H1 (cell line): ENCODE data around the gene PPP1R1B. TPM values are rescaled to one million over a fixed set of nuclear protein-coding genes. Genes with fewer than 3 reads are reported as not detected.

Experiments used
- CTCF ChIA-PET: fragments of 300-600 bp; sonication (Branson Sonifier 250); formaldehyde crosslinking; loops from one replicate; lab custom pipeline; 2021; ENCODE audit not compliant: partially characterized antibody; lab: Charles Lee
- POLR2A ChIA-PET: fragments of 300-600 bp; sonication (Branson Sonifier 250); formaldehyde crosslinking; loops from one replicate; lab custom pipeline; 2021; ENCODE audit warnings: inconsistent platforms; ENCODE audit not compliant: partially characterized antibody; lab: Charles Lee
- DNase-seq, 2 experiments: peaks; one replicate each; pipeline versions ENCODE4 v3.0.0 to v3.0.0-alpha.2; 2010 to 2022; ENCODE audit warnings: low spot score in 2 of 2, low read depth in 1 of 2, mixed read lengths in 1 of 2
- FAIRE-seq: peaks from 2 replicates; lab custom pipeline; 2011; peaks lifted over from hg19 to GRCh38; lab: Jason Lieb, UNC
- H2AFZ ChIP-seq: 2 replicates; pipeline ENCODE4 v1.8.1; 2012; ENCODE audit warnings: low read length, inconsistent platforms
- H2AK5ac ChIP-seq: 2 replicates; pipeline ENCODE4 v1.6.1; 2013; ENCODE audit warnings: low read depth, low read length
- H2BK120ac ChIP-seq: replicated peaks from 2 replicates; pipeline ENCODE3; 2013; ENCODE audit warnings: low read depth, low read length, inconsistent platforms
- H2BK12ac ChIP-seq: 2 replicates; pipeline ENCODE4 v1.6.1; 2013; ENCODE audit warnings: low read depth, low read length
- H2BK15ac ChIP-seq: 2 replicates; pipeline ENCODE4 v1.6.1; 2013; ENCODE audit warnings: low read length
- H2BK20ac ChIP-seq: 2 replicates; pipeline ENCODE4 v1.6.1; 2013; ENCODE audit warnings: low read length
- H2BK5ac ChIP-seq: 2 replicates; pipeline ENCODE4 v1.6.1; 2013; ENCODE audit warnings: low read depth, low read length
- H3K14ac ChIP-seq: 2 replicates; pipeline ENCODE4 v1.6.1; 2013; ENCODE audit warnings: inconsistent platforms; ENCODE audit not compliant: insufficient read length
- H3K18ac ChIP-seq: 2 replicates; pipeline ENCODE4 v1.6.1; 2013; ENCODE audit warnings: low read length; ENCODE audit errors: extremely low read depth
- H3K23ac ChIP-seq: 2 replicates; pipeline ENCODE4 v1.6.1; 2013; ENCODE audit warnings: inconsistent platforms; ENCODE audit not compliant: insufficient read length
- H3K23me2 ChIP-seq: 2 replicates; pipeline ENCODE4 v1.6.1; 2013; ENCODE audit warnings: low read depth, low read length
- H3K27ac ChIP-seq: 2 replicates; pipeline ENCODE4 v1.6.1; 2011; ENCODE audit warnings: low read depth, low read length, inconsistent platforms
- H3K27me3 ChIP-seq, 4 experiments: replicated peaks in 1 of 4; 1 replicate in 1 of 4; 2 replicates in 3 of 4; pipeline versions ENCODE4 v1.6.1 to v1.8.1; 2011 to 2013; ENCODE audit warnings: low read length in 3 of 4, mild to moderate bottlenecking in 3 of 4, inconsistent platforms in 2 of 4, mixed read lengths in 2 of 4, moderate library complexity in 1 of 4; ENCODE audit not compliant: control insufficient read depth in 3 of 4, insufficient read depth in 3 of 4; ENCODE audit errors: extremely low read depth in 1 of 4
- H3K36me3 ChIP-seq, 4 experiments: 2 replicates each; pipeline versions ENCODE4 v1.6.1 to v1.8.1; 2011 to 2013; ENCODE audit warnings: mild to moderate bottlenecking in 4 of 4, low read length in 3 of 4, moderate library complexity in 2 of 4, control low read depth in 1 of 4, inconsistent platforms in 1 of 4; ENCODE audit not compliant: insufficient read depth in 4 of 4, control insufficient read depth in 2 of 4
- H3K4ac ChIP-seq: replicated peaks from 2 replicates; pipeline ENCODE3; 2013; ENCODE audit warnings: low read length, low read depth, mixed read lengths, inconsistent platforms; ENCODE audit not compliant: insufficient read length
- H3K4me1 ChIP-seq, 4 experiments: replicated peaks in 1 of 4; 1 replicate in 1 of 4; 2 replicates in 3 of 4; pipeline versions ENCODE4 v1.6.1 to v1.8.1; 2011 to 2013; ENCODE audit warnings: low read length in 3 of 4, inconsistent platforms in 2 of 4, mixed read lengths in 1 of 4; ENCODE audit not compliant: insufficient read depth in 4 of 4, control insufficient read depth in 3 of 4
- H3K4me2 ChIP-seq, 2 experiments: 2 replicates each; pipeline versions ENCODE4 v1.6.1 to v1.8.1; 2011 to 2013; ENCODE audit warnings: low read depth in 2 of 2, low read length in 2 of 2, control low read depth in 1 of 2, inconsistent platforms in 1 of 2, mild to moderate bottlenecking in 1 of 2; ENCODE audit not compliant: insufficient read depth in 1 of 2
- H3K4me3 ChIP-seq, 4 experiments: fragments of 200-600, 300-600 bp in 1 of 4; sonication (generic), shearing (Covaris generic), sonication (Bioruptor Twin) in 1 of 4; 2 replicates each; pipeline versions ENCODE4 v1.5.1 to v1.8.1; 2011 to 2016; ENCODE audit warnings: low read length in 4 of 4, low read depth in 3 of 4, control low read depth in 2 of 4, inconsistent platforms in 2 of 4, mild to moderate bottlenecking in 2 of 4, mixed read lengths in 1 of 4, moderate library complexity in 1 of 4; ENCODE audit not compliant: insufficient read depth in 2 of 4; ENCODE audit errors: extremely low read depth in 1 of 4
- H3K56ac ChIP-seq: replicated peaks from 2 replicates; pipeline ENCODE3; 2013; ENCODE audit warnings: low read depth, mild to moderate bottlenecking, mixed read lengths, low read length, inconsistent platforms; ENCODE audit not compliant: insufficient read length
- H3K79me1 ChIP-seq: 2 replicates; pipeline ENCODE4 v1.6.1; 2013; ENCODE audit warnings: low read depth, low read length, control low read depth
- H3K79me2 ChIP-seq, 2 experiments: 2 replicates each; pipeline versions ENCODE4 v1.6.1 to v1.8.1; 2012 to 2013; ENCODE audit warnings: low read length in 2 of 2, mild to moderate bottlenecking in 2 of 2, inconsistent platforms in 1 of 2; ENCODE audit not compliant: insufficient read depth in 2 of 2, control insufficient read depth in 1 of 2
- H3K9ac ChIP-seq, 4 experiments: replicated peaks in 1 of 4; 1 replicate in 1 of 4; 2 replicates in 3 of 4; pipeline versions ENCODE4 v1.6.1 to v1.8.1; 2011 to 2013; ENCODE audit warnings: low read depth in 3 of 4, low read length in 3 of 4, control low read depth in 2 of 4, mild to moderate bottlenecking in 2 of 4, moderate library complexity in 2 of 4, inconsistent platforms in 1 of 4; ENCODE audit errors: extremely low read depth in 1 of 4
- H3K9me3 ChIP-seq, 2 experiments: 2 replicates each; pipeline versions ENCODE4 v1.6.1 to v1.8.1; 2012 to 2013; ENCODE audit warnings: mild to moderate bottlenecking in 2 of 2, moderate library complexity in 2 of 2, control low read depth in 1 of 2, inconsistent platforms in 1 of 2, low read depth in 1 of 2, low read length in 1 of 2, mixed read lengths in 1 of 2; ENCODE audit not compliant: insufficient read depth in 2 of 2
- H4K20me1 ChIP-seq, 2 experiments: replicated peaks in 1 of 2; 2 replicates each; pipeline versions ENCODE3 to v1.8.1; 2011 to 2013; ENCODE audit warnings: inconsistent platforms in 2 of 2, low read length in 2 of 2, mild to moderate bottlenecking in 1 of 2; ENCODE audit not compliant: insufficient read depth in 2 of 2, control insufficient read depth in 1 of 2
- H4K5ac ChIP-seq: 2 replicates; pipeline ENCODE4 v1.6.1; 2013; ENCODE audit warnings: low read length, low read depth, mixed read lengths, inconsistent platforms; ENCODE audit not compliant: insufficient read length
- H4K8ac ChIP-seq: 2 replicates; pipeline ENCODE4 v1.8.0; 2013; ENCODE audit warnings: mild to moderate bottlenecking, moderate library complexity, low read length, inconsistent platforms; ENCODE audit not compliant: insufficient read depth; ENCODE audit errors: extremely low read depth
- H4K91ac ChIP-seq: replicated peaks from 2 replicates; pipeline ENCODE3; 2013; ENCODE audit warnings: low read length, mixed read lengths, inconsistent platforms; ENCODE audit not compliant: insufficient read length
- ASH2L ChIP-seq: fragments of 200-600, 300-600 bp; sonication (generic); IDR thresholded peaks from one replicate; pipeline ENCODE4 v1.7.1; 2017; ENCODE audit warnings: low read length
- BRCA1 ChIP-seq: IDR thresholded peaks from 2 replicates; pipeline ENCODE4 v1.6.1; 2012; ENCODE audit warnings: low read depth, low read length, improper control_type of control experiment
- CHD2 ChIP-seq: IDR thresholded peaks from 2 replicates; pipeline ENCODE4 v1.6.1; 2012; ENCODE audit warnings: low read length, improper control_type of control experiment
- GABPA ChIP-seq: IDR thresholded peaks from 2 replicates; pipeline ENCODE4 v1.6.1; 2011; ENCODE audit warnings: mild to moderate bottlenecking, low read length, moderate library complexity, borderline replicate concordance; ENCODE audit not compliant: insufficient read depth
- HDAC6 ChIP-seq: IDR thresholded peaks from one replicate; pipeline ENCODE4 v1.7.1; 2012; ENCODE audit warnings: low read depth, mild to moderate bottlenecking, inconsistent platforms, low read length, moderate library complexity
- JUN ChIP-seq: IDR thresholded peaks from 2 replicates; pipeline ENCODE4 v1.6.1; 2011; ENCODE audit warnings: low read depth, mild to moderate bottlenecking, improper control_type of control experiment, low read length
- RBBP5 ChIP-seq: IDR thresholded peaks from 2 replicates; pipeline ENCODE4 v1.7.1; 2012; ENCODE audit warnings: low read depth, mild to moderate bottlenecking, inconsistent platforms, low read length, moderate library complexity, borderline replicate concordance
- RFX5 ChIP-seq: IDR thresholded peaks from 2 replicates; pipeline ENCODE4 v1.6.1; 2011; ENCODE audit warnings: low read depth, low read length, improper control_type of control experiment, borderline replicate concordance
- SP2 ChIP-seq: IDR thresholded peaks from 2 replicates; pipeline ENCODE4 v1.6.1; 2012; ENCODE audit warnings: mild to moderate bottlenecking, low read length, inconsistent platforms
- SRF ChIP-seq: IDR thresholded peaks from 2 replicates; pipeline ENCODE4 v1.6.1; 2011; ENCODE audit warnings: mild to moderate bottlenecking, low read depth, low read length, moderate library complexity
- SUZ12 ChIP-seq: fragments of 200-600 bp; sonication (generic); IDR thresholded peaks from 2 replicates; pipeline ENCODE4 v1.6.1; 2012; ENCODE audit warnings: mild to moderate bottlenecking, inconsistent platforms, low read length, moderate library complexity, mixed read lengths
- TAF1 ChIP-seq: IDR thresholded peaks from 2 replicates; pipeline ENCODE4 v1.6.1; 2011; ENCODE audit warnings: mild to moderate bottlenecking, low read depth, low read length
- TBP ChIP-seq: IDR thresholded peaks from 2 replicates; pipeline ENCODE4 v1.6.1; 2011; ENCODE audit warnings: low read depth, low read length, improper control_type of control experiment
- WGBS, 2 experiments: shearing (Covaris generic) in 1 of 2; methylation state at CpG; one replicate each; pipeline versions ENCODE4 v1.1.6 to v1.1.7; 2013 to 2015; ENCODE audit warnings: low lambda C conversion rate in 2 of 2, mixed read lengths in 2 of 2, inconsistent platforms in 1 of 2, low coverage in 1 of 2, missing lambda C conversion rate in 1 of 2; ENCODE audit not compliant: insufficient replicate concordance in 2 of 2, insufficient coverage in 1 of 2, insufficient read length in 1 of 2; ENCODE audit errors: extremely low coverage in 1 of 2, missing lambda C conversion rate in 1 of 2; 5-methylcytosine and 5-hydroxymethylcytosine counted together
- polyA plus RNA-seq, 7 experiments: library from polyadenylated mRNA; depleted of rRNA in 3 of 7; stranded (reverse) in 5 of 7; unstranded in 2 of 7; fragments of >200 nt in 5 of 7; fragments of 200-250 nt in 2 of 7; gene quantifications; 1 replicate in 5 of 7; 2 replicates in 1 of 7; 4 replicates in 1 of 7; pipeline versions ENCODE4 v1.2.1 to v1.2.3, GENCODE V29; 2011 to 2013; ENCODE audit warnings: missing spikeins in 2 of 7, mixed read lengths in 2 of 7
- total RNA-seq: library from RNA; stranded (reverse); fragmentation: NEBNext Ultra II Directional; extraction: Animal tissue kit (Norgen Biotek cat#: 25700); gene quantifications from 2 replicates; pipeline ENCODE4 v1.2.1, GENCODE V29; 2021

The PPP1R1B gene
- total and polyA plus RNA-seq, 2 of the 8 experiments (the other 6 are each of a cell fraction or from before 2014, with no cell fraction given) = 10.7 to 22.3 TPM

DNA sequence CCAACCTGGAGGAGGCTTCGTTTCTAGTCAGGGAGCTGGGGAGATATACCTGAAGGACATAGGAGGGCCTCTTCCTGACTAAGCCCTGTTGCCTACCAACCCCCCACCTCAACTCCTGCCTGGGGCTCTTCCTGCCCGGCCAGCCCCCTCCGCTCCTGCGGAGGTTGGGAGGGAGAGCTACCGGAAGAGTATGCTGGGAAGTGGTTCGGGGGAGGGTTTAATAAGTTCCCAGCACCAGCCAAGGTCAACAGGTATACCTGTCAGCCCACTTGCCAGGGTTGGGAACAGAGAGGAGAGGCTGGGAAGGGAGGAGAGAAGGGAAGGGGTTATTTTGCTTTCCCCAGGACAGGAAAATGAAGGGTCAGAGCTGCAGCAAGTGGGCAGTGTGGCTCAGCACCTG lies 4.7 kb downstream of the PPP1R1B start:
- FAIRE-seq (peak; percentile 28), DNase-seq (no peak)
- Histone ChIP-seq H3K4ac (no peak overlapping the region), H3K18ac (peak overlapping the region; percentile 88; the same call in 1 of the 2 replicates), H3K4me1 (peaks cover 11 to 57% (median 49%) of the 10 kb centered on the region in 4 experiments), H4K5ac (no peak overlapping the region), H3K9ac (no peak overlapping the region), H4K91ac (peak overlapping the region; percentile 20), H2BK12ac (peak overlapping the region; percentile 75; the same call in 1 of the 2 replicates), H2AK5ac (peak overlapping the region; percentile 7; the same call in 1 of the 2 replicates), H4K20me1 (peaks cover 0 to under 1% of the 10 kb centered on the region in 2 experiments), H2BK15ac (peak overlapping the region; percentile 88; the same call in 1 of the 2 replicates), H3K9me3 (no peaks in the 10 kb centered on the region), H3K4me3 (peak overlapping the region in 1 of 4 experiments; percentile 2; a peak in 1 of 8 replicates), H3K79me2 (no peaks in the 10 kb centered on the region), H3K56ac (no peak overlapping the region), H4K8ac (no peak overlapping the region), H3K79me1 (0 out of 2 replicates have a peak, but pooled peaks cover 2% of the 10 kb centered on the region), H2AFZ (0 out of 2 replicates have a peak overlapping the region, but pooled peaks have one; percentile 4), H3K23ac (no peak overlapping the region), H3K36me3 (no peaks in the 10 kb centered on the region), H3K4me2 (peak overlapping the region; percentile 9 to 49; a peak in 3 of 4 replicates), H3K27ac (no peak overlapping the region), H3K27me3 (peaks cover 2 to 19% (median 15%) of the 10 kb centered on the region in 4 experiments; a peak in 6 of 7 replicates), H2BK120ac (peak overlapping the region; percentile 1), H2BK5ac (peak overlapping the region; percentile 85; the same call in 1 of the 2 replicates), H3K14ac (no peak overlapping the region), H3K23me2 (peaks cover 9% of the 10 kb centered on the region), H2BK20ac (peak overlapping the region; percentile 93; the same call in 1 of the 2 replicates)
- ChIA-PET CTCF (interaction anchor here (0.6 to 49.2 kb wide), 14 partner anchors 8 to 903 kb away, joined by 3 to 1885 read pairs (median 3); partner anchors contain the start of genes ERBB2, MIEN1, PGAP3 and PNMT), POLR2A (interaction anchor here (0.6 to 5.8 kb wide), 14 partner anchors 8 to 118 kb away, joined by 3 to 39 read pairs (median 4); partner anchors contain the start of genes PNMT and TCAP)
- WGBS, 2 experiments = 24% methylated on average over 6 of the region's 6 CpGs; no CpG with 5 or more reads in 1 of the 2 experiments
- TF ChIP-seq HDAC6 (no peak), SUZ12 (no peak), RBBP5 (no peak), TAF1 (0 out of 2 replicates have a peak, but pooled peaks have one; percentile 9), ASH2L (peak; percentile 11), CHD2 (no peak), SP2 (no peak), TBP (no peak), SRF (no peak), JUN (no peak), BRCA1 (no peak), GABPA (peak; percentile 16; the same call in 1 of the 2 replicates), RFX5 (no peak)
